Activated T-cell treated with anti-CD3 and anti-CD28 coated beads, Interleukin-2, amount 50 U/mL, for 48 hours (primary cell): ENCODE measurements around the gene DNAH6.
A peak's percentile ranks its signal among the peaks of the same experiment; 100 is the strongest.
"Not testable (repeated sequence)": the region's sequence is repeated elsewhere in the genome, so short reads cannot be mapped to it uniquely, and the experiment has no call there.

Experiments
- DNase-seq, 2 experiments: peaks; one replicate each; pipeline ENCODE4 v3.0.0-alpha.2; 2020

DNAH6 gene

DNA sequence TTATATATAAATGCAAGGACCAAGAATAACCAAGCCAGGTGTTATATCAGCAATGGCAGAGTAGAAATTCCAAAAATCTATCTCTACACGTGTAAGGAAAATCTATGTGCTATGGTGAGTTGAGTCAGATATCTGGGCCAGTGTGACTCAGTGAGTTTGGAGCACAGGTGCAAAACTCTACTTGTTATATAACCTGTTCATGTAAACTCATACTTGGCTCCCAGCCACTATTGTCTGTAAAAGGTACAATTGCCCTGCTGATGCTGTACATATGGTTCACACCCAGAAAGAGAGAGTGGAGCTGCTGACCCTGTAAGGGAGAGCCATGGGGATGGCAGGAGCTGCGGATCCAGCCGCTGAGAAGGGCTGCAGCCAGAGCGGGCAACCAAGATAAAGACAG lies 252.5 kb downstream of the DNAH6 start:
- no peak for DNase-seq

DNA sequence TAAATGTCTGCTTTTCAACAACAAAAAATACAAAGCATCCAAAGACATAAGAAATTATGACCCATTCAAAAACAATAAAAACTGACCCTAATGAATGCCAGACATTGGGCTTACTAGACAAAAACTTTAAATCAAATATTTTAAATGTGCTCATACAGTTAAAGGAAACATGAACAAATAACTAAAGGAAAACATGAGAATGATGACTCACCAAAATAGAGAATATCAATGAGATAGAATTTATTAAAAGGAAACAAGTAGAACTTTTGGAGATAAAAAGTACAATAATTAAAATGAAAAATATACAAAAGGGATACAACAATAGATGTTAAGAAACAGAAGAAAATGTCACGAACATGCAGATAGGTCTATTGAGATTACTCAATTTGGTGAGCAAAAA lies 254.0 kb downstream of the DNAH6 start:
- DNase-seq: no peak

DNA sequence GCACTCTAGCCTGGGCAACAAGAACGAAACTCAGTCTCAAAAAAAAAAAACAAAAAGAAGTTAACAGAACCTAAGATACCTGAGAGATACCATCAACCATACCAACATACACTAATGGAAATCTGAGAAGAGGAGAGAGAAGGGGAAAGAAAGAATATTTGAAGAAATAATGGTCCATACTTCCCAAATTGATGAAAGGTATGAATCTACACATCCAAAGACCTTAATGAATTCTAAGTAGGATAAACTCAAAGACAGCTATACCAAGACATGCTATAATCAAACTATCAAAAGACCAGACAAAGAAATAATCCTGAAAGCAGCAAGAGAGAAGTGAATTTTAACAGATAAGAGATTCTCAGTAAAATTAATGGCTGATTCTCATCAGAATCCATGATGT lies 255.0 kb downstream of the DNAH6 start:
- no peak for DNase-seq

DNA sequence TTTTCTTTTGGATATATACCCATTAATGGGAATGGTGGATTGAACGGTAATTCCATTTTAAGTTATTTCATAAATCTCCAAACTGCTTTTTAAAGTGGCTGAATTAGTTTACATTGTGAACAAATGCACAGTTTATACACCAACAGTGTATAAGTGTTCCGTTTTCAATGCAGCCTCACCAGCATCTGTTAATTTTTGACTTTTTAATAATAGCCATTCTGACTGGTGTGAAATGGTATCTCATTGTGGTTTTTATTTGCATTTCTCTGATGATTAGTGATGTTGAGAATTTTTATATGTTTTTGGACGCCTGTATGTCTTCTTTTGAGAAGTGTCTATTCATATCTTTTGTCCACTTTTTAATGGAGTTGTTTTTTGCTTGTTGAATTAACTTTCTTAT lies 257.3 kb downstream of the DNAH6 start:
- not testable (repeated sequence) for DNase-seq

DNA sequence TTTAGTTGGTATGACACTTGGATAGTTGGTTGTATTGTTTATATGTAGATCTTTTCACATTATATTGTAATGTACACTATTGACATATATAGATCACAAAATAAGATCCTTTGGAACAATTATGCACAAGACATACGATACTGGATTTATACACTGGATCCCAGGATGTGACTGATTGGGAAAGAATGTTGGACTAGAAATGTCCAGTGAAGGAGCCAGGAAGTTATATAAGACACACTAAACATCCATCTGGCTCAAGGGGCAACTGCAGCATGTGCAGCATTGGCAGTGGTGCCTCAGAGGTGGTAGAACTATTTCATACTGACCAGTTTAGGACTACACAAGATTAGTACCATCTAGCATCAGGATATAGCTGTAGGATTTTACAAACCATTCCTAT lies 259.7 kb downstream of the DNAH6 start:
- no peak for DNase-seq

DNA sequence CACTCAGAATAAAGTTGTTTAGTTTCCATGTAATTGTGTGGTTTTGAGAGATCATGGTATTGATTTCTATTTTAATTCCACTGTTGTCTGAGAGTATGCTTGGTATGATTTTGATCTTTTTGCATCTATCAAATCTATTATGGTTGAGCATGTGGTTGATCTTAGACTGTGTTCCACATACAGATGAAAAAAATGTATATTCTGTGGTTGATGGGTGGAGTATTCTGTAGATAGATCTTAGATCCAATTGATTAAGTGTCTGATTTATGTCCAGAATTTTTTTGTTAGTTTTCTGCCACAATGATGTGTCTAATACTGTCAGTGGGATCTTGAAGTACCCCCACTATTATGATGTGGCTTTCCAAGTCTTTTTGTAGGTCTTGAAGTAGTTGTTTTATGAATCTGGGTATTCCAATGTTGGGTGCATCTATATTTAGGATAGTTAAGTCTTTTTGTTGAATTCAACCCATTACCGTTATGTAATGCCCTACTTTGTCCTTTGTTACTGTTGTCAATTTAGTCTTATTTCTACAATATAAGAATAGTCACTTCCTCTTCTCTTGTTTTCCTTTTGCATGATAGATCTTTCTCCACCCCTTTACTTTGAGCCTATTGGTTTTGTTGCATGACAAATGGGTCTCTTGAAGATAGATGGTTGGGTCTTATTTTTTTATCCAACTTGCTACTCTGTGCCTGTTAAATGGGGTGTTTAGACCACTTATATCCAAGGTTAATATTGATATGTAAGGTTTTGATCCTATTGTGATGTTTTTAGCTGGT lies 262.8 kb downstream of the DNAH6 start:
- DNase-seq: no peak

DNA sequence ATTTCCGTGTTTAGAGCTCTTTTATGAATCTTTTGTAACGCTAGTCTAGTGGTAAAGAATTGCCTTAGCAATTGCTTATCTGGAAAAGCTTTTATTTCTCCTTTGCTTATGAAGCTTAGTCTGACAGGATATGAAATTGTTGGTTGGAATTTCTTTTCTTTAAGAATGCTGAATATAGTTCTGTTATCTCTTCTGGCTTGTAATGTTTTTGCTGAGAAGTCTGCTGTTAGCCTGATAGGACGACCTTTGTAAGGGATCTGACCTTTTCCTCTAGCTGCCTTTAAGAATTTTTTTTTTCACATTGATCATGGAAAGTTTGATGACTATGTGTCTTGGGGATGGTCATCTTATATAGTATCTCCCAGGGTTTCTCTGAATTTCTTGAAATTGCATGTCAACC lies 263.5 kb downstream of the DNAH6 start:
- no peak for DNase-seq

DNA sequence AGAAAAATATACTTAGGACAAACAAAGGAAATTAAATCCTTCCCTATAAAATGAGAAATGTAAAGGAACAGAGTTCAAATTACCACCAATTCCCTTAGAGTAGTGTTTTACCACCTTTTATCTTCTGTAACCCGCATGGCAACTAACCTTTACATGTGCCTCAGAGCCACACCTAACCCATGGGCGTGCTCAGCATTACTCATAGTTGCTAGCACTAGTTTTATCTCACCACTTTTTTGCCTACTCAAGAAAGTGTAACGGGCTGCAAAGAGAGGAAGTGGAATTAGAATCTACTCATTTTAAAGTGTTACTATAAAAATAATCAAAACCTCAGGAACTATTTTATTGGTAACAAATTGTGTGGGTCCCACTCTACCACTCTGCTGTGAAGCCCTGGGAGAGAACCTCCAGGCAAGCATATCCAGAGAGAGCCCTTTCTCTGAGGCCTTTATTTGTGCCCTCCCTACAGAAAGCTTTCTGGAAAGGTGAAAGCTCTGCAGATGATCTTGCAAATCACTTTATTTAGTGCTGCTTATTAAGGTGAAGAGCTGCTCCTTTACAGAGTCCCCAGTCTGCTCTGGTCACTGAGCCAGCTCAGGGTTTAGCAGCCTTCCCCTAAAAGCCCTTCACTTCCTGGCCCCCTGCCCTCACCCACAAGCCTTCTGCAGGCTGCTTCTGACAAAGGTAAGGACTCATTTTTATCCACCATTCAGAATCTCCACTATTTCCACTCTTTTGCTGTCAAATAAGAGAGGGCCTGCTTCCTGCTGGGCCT lies 265.8 kb downstream of the DNAH6 start:
- DNase-seq: peak; percentile 45 to 58

DNA sequence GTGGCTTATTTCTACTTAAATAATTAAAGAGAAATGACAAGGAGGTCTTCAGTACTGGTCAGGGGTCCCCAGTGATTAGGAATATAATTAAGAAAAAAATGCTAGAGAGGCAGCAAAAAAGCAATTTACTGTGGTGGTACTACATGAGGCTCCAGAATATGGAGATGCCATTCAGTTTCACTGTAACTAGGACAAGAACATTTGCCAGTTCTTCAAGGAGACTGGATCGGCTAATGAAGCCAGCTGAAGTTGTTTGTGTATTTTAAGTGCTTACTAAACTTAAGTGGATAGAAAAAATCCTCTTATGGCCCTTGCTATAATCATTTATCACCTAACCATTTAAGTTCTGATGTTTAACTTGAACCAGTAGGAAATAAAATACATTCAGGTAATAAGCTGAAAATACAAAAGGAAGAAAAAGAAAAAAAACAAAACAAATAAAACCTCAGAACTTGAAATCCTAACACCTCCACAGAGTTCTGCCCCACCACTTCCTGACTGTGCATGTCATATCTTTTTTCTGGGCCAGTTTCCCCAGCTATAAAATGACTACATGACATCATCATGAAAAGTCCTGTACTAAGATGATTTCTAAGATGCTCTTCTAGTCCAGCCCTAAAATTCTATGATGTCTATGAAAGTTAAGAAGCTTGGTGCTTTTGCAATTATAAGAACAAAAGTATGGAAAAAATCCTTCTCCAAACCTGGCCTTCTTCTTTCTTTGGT lies 266.6 kb downstream of the DNAH6 start:
- no peak for DNase-seq

DNA sequence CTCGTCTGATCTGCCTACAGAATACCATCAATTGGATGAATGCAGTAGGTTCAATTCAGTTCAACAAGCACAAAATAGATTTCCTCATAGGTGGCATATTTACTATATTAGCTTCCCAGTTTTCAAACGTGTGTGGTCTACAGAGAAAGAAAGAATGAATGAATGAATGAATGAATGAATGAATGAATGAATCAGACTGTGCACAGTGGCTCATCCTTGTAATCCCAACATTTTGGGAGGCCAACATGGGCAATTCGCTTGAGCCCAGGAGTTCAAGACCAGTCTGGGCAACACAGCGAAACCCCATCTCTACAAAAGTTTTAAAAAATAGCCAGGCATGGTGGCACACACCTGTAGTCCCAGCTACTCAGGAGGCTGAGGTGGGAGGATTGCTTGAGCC lies 269.7 kb downstream of the DNAH6 start:
- DNase-seq: no peak

DNA sequence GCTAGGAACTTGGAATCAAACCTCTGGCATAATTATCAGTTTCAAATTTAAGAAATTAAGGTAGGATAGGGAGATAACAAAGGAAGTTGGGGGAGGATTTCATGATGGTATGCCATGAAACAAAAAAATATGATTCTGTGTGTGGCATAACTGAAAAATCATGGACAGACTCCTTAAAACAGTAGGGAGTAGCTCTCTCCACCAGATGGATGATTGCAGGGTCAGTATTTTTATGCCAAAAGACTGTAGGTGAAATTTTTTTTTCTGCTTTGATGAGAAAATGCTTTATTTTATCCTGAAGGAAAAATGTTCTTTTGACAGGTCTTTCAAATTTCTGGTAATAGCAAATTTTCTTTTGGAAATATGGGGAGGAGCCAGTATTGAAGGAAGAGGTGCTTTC lies 270.3 kb downstream of the DNAH6 start:
- DNase-seq: no peak

DNA sequence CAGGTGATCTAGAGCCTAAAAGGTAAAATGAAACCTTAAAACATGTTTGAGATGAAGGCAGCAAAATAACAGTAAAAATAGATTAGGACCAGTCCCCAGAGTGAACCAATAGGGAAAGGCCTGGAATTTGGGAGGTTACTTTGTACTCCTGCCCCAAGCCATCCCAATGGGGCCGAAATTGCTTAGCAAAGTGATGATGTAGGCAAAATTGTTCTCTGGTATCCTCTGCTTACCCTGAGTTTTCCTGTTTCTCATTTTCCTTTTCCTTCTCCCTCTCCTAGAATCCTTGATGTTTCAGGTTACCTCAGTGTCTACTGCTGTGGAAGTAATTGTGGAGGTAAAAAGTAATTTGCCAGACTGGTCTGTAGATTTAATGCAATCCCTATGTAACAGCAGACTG lies 271.7 kb downstream of the DNAH6 start:
- DNase-seq: no peak

DNA sequence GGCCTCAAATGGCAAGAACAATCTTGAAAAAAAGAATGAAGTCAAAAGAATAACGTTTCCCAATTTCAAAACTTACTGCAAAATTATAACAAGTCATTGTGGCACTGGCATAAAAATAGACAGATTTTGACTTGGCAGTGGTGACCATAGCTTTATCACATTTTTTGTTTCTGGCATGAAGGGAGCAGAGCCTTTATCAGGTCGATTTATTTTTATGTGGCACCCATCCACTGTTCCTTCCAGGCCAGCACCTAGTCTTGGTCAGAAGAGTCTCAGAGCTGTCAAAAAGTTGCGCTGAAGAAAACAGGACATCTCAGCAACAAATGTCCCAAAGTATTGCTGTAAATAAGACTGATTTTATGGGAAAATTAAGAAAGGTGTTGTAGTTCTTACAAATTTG lies 272.2 kb downstream of the DNAH6 start:
- no peak for DNase-seq

DNA sequence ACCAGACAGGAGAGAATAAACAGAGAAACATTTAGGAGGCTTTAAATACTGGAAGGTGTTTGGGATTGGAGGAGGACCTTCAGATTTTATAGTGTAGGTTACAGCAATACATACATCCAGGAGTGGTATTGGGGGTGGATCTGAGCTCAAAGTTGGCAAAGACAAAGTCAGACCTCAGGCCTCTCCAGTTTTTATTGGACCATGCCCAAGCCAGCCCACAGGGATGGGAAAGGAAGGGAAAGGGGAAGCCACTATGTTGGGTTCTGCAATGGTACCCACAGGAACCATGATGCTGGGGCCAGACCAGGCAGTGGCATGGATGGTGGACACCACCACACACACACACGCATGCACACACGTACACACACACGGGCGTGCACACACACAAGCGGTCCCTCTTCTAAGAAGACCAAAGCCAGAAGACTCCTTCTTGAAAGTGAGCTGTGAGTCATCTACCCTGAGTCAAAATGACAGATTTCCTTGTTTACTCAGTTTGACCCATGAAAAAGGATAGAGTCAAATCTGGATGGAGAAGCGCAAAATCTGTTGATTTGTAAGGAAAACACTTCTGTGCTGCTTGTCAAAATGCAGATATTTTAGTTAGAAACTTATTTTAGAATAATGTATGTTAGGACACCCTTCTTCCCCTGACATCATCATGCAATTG lies 276.7 kb downstream of the DNAH6 start:
- DNase-seq: no peak

DNA sequence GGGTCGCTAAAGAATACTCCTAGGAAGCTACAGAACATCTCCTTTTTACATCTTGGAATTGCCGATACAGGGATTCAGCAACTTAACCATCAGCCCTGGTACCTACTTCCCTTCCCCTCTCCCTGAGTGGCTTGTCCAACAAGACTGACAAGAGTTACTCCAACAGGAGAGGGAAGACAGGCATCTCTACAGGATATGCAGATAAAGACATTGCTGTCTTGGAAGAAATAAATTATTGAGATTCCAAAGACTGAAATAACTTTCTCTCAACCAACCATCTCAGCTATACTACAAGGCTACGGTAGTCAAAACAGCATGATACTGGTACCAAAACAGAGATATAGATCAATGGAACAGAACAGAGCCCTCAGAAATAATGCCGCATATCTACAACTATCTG lies 277.3 kb downstream of the DNAH6 start:
- no peak for DNase-seq

DNA sequence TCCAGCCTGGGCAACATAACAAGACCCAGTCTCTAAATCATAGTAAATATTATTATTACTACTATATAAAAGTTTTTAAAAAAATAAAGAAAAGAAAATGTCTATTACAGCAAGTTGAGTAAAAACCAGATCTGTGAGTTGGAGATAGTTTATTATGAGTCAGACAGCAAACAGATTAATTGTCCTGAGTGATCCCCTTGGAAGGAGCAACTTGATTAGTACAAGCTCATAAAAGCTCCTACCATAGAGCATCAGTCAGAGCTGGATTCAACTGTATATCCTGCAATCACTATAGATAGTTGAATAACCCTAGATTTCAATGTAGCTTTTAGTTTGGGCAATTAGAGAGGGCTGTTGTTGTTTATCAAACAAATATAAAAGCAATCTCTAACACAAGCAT lies 280.5 kb downstream of the DNAH6 start:
- no peak for DNase-seq

DNA sequence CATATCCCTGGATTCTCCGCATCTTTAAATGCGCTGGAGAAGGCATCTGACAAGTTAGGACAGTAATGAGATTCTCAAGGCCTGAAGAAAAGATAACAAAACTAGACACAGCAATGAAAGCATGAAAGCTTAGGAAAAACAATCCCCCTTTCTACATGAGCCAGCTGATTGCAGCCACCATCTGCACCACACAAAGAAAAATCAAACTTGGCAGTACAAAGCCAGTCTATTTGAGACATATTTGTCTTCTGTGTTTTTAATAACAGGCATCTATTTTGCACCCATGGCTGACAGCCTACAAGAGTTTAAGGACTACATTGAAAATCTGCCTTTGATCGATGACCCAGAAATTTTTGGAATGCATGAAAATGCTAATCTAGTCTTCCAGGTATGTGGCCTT lies 281.0 kb downstream of the DNAH6 start:
- DNase-seq: no peak

DNA sequence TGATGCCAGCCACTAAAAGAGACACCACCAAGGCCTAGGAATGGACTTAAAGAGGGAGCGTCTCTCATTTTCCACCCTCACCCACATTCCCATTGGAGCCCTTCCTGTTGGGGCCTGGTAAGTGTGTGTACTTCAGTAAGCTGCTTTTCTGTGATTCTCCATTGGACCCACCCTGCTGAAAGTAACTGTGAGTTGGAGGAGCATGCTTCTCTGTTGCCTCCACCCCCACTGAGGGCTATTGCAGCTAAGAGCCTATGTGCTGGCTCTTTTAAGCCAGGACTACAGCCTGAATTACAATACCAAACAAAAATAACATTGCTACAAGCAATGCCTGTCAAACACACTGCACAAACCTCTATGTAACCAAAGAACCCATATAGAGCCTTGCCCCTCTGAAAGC lies 283.5 kb downstream of the DNAH6 start:
- no peak for DNase-seq

DNA sequence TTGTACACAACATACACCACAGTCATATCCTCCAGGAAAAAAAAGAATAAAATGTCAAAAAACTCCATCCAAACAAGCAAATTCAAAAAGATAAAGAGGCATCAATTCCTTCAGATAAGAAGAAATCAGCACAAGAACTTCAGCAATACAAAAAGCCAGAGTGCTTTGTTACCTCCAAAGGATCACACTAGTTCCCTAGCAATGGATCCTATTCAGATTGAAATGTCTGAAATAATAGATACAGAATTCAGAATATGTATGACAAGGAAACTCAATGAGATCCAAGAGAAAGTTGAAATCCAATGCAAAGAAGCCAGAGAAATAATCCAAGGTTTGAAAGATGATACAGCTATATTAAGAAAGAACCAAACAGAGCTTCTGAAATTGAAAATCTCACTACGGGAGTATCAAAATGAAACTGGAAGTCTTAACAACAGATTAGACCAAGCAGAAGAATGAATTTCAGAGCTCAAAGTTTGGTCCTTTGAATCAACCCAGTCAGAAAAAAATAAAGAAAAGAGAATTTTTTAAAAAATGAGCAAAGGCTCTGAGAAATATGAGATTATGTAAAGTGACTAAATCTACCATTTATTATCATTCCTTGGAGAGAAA lies 284.0 kb downstream of the DNAH6 start:
- DNase-seq: no peak

DNA sequence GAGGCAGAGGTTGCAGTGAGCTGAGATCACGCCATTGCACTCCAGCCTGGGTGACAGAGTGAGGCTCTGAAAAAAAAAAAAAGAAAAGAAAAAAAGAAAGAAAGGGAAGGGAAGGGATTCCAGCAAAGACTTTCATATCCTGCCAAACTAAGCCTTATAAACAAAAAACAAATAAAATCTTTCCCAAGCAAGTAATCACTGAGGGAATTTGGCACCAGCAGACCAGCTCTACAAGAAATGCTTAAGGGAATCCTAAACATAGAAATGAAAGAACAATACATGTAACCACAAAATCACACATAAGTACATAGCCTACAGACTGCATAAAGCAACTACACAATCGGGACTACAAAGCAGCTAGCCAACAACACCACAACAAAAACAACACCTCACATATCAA lies 285.5 kb downstream of the DNAH6 start:
- no peak for DNase-seq

DNA sequence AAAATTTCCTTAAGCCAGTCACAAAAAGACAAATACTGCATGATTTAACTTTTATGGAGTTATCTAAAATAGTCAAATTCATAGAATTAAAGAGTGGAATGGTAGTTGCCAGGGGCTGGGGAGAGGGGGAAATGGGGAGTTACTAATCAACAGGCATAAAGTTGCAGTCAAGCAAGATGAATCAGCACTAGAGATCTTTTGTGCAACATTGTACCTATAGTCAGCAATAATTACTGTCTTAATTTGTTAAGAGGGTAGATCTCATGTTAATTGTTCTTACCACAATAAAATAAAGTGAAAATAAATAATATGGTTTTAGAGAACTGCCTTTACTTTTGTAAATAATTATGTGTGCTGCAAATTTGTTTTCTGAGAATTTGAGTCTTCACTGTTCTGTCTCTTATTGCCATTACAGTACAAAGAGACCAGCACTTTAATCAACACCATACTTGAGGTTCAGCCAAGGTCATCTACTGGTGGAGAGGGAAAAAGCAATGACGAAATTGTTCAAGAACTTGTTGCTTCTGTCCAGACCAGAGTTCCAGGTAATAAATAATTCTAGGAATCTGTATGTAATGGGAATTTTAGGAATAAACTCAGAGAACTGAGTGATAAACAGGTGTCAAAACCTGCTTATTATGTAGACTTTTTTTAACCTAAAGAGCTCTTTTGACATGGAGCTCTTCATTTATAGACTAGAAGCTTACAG lies 289.1 kb downstream of the DNAH6 start:
- no peak for DNase-seq

DNA sequence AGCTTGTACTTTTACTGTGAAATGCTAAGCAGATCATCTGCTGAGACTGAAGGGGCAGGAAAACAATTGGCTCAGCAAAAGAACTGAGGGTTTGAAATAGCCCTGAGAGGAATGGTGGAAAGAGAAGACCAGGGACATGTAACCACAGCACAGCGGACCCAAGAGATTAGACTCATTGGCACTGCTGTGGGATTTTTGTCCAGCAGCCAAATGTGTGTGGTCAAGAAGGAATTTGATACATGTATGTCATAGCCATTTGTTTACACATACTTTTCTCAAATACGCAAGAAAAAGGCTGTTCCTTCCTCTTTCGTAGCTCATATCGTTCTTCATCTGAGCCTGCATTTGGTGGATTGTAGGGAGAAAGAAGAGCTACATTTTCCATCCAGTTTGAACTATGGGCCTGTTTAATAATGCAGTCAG lies 290.8 kb downstream of the DNAH6 start:
- no peak for DNase-seq
